GM12801 (cell line): ENCODE measurements around the gene NTSR1.

Experiments used
- TF ChIP-seq, protein P1 (sequence below): IDR thresholded peaks from one replicate; pipeline ENCODE4 v1.5.1; 2011; ENCODE audit warnings: control low read depth; ENCODE audit not compliant: insufficient read length; ENCODE audit errors: extremely low read depth

Gene NTSR1

DNA sequence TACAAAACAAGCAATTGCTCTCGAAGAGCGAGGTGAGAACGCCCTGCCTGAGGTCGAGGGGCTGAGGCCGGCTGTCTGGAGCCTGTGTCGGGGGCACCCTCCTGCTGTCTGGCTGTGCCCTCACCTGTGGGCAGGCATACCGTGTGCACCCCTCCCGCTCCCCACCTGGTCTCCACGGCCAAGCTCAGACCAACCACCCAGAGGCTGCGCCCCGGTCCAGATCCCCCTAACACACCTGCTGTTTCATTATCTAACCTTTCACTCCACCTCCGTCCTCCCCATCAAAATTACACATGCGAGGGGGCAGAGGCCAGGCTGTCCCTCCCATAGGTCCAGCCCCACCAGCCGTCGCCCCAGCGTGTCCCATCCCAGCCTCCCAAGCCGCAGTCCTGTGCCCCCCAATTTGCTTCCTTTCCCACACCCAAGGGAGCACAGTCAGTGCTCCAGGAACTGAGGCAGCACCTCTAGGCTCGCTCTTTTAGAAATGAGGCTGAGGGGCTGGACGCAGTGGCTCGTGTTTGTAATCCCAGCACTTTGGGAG, 35.2 kb downstream of the NTSR1 start:
- TF ChIP-seq, protein P1, sequence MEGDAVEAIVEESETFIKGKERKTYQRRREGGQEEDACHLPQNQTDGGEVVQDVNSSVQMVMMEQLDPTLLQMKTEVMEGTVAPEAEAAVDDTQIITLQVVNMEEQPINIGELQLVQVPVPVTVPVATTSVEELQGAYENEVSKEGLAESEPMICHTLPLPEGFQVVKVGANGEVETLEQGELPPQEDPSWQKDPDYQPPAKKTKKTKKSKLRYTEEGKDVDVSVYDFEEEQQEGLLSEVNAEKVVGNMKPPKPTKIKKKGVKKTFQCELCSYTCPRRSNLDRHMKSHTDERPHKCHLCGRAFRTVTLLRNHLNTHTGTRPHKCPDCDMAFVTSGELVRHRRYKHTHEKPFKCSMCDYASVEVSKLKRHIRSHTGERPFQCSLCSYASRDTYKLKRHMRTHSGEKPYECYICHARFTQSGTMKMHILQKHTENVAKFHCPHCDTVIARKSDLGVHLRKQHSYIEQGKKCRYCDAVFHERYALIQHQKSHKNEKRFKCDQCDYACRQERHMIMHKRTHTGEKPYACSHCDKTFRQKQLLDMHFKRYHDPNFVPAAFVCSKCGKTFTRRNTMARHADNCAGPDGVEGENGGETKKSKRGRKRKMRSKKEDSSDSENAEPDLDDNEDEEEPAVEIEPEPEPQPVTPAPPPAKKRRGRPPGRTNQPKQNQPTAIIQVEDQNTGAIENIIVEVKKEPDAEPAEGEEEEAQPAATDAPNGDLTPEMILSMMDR, result no peak

DNA sequence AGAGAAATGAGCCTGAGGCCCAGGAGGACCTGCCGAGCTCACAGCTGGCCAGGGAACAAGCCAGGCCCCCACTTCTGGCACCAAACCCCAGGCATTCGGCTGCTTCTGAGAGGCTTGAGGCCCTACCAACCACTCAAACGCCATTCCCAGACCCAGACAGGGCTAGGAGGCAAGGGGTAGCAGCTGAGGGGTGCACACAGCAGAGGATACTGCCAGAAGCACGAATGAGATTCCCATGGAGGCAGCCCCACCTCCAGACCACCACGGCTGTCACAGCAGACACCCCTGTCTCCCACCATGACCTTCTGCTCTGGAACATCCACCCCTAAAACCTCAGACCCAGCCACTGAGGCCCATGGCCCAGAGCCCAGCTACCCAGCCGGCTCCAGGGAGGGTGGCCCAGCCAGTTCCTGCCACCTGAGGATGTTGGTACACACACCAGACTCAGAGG, 36.1 kb downstream of the NTSR1 start:
- TF ChIP-seq, protein P1, result no peak

DNA sequence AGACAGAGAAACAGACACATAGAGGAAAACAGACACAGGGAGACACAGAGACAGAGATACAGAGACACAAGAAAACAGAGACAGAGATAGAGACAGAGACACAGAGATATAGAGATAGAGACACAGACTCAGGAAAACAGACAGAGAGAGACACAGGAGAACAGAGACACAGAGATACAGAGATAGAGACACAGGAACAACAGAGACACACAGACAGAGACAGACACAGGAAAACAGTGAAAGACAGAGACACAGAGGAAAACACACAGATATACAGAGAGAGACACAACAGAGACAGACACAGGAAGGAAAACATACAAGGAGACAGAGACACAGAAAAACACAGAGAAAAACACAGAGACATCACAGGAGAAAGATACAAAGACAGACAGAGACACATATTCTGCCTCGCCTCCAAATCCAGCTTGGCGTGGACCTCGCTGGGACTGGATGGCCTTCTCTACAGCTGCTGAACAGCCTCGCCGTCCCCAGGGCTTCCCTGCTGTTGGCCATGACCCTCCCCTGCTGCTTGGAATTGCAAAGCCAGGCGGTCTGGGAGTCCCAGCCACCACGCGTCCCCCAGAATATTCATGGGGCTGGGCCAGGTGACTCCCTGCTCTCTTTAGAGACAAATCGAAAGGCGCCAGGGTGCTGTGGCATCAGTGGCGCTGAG, 36.8 kb downstream of the NTSR1 start:
- TF ChIP-seq, protein P1, result no peak

DNA sequence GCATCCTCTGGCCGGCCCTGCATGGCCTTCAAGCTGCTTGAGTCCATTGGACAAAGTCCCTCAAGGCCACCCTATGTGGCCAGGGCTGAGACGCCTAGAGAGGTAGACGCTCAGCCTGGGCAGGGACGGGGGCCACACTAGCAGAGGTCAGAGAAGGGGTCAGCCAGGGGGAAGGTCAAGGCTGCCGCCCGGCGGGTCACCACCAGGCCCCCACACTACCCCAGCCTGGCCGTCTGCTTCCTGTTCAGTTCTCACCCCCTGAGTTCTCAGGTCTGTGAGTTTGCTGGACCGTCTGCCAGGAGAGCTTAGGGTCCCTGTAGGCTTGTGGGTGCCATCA, 37.3 kb downstream of the NTSR1 start:
- TF ChIP-seq, protein P1, result no peak

DNA sequence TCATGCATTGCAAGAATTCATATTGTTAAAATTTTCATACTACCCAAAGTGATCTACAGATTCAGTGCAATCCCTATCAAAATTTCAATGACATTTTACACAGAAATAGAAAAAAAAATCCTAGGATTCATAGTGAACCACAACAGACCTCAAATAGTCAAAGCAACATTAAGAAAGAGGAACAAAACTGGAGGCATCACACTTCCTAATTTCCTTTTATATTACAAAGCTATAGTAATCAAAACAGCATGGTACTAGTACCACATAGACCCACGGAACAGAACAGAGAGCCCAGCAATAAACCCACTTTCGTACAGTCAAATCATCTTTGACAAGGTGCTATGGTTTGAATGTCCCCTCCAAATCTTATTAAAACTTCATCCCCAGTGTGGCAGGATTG, 39.7 kb downstream of the NTSR1 start:
- TF ChIP-seq, protein P1, result no peak

DNA sequence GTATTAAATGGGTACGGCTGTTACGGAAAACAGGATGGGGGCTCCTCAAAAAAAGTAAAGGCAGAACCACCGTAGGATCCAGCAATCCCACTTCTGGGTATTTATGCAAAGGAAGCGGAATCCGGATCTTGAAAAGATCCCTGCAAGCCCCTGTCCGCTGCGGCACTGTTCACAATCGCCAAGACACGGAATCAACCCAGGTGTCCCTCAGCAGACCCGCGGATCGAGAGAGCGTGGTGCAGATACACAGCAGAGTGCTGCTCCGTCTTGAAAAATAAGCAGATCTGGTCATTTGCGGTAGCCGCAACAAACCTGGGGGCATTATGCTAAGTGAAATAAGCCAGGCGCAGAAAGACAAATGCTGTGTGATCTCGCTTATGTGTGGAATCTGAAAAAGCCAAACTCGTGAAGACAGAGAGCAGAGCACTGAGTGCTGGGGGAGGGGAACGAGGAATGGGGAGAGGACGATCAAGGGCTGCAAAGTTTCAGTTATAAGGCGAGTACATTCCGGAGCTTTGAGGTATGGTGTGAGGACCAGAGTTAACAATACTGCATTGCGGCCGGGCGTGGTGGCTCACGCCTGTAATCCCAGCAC, 41.3 kb downstream of the NTSR1 start:
- TF ChIP-seq, protein P1, result no peak

DNA sequence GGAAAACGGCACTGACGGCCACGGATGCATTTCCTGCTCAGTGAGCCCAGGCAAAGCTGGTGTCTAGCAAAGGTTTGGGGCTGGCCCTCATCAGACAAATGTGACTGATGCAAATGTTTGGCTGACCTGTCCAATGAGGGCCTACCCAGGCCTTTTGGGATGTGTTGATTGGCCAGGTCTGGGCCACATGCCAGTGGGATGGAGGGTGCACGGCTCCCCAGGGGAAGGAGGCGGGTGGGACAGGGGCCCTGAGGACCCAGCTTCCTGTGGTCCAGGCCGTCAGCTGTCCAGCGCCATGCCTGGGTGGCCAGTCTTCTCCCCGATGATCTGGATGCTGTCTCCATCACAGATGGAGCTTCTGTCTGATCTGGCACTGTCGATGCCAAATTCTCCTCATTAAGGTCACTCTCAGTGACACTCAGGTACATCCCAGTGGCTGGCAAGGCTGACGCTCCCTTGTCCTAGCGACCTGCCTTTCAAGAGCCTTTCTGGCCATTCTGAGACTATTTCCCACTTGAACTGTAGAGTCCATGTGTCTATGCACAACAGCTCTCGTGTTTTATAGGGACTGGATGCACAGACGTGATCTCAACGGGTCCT, 43.0 kb downstream of the NTSR1 start:
- TF ChIP-seq, protein P1, result no peak
